HL-60 (cell line): ENCODE measurements around the gene TLCD4.

Experiments
- CTCF ChIP-seq: IDR thresholded peaks from one replicate; pipeline ENCODE4 v1.5.1; 2011; ENCODE audit warnings: low read length, control low read depth, inconsistent platforms; ENCODE audit not compliant: insufficient read depth
- POLR2AphosphoS5 ChIP-seq: IDR thresholded peaks from 2 replicates; pipeline ENCODE4 v1.6.1; 2012; ENCODE audit warnings: low read depth

GRCh38 chr1:95124342-95124741, 7.2 kb downstream of the TLCD4 start:
- TF ChIP-seq CTCF, result no peak
- TF ChIP-seq POLR2AphosphoS5, result no peak
